ENCODE results near the gene ALG8. TPM values are rescaled to one million over a fixed set of nuclear protein-coding genes. Genes with fewer than 3 reads are reported as not detected.

ALG8 gene
- polyA plus RNA-seq, 1 donor (not counting 4 experiments of a cell fraction or from before 2014, with no cell fraction given), result 71.8 TPM

DNA sequence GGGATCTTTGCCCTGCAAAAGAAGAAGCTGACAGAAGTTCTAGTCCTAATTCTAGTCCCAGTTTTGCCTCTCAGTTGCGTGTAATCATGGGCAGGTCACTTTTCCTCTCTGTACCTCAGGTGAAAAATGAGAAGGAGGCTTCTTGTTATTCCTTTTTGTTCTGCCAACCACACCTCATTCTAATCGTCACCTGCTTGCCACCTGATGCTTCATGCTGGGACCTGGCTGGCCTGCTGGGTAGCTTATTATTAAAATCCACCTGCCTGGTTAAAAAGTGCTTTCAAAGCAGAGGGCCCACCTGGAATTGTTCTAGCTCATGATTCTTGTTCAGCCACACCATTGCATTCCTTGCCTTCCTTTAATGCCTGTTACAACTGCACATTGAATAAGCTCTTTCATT is 8.4 kb upstream of the ALG8 start:
- no peak overlapping the region for H3K4me2 ChIP-seq (ENCODE audit: control insufficient read depth, extremely low read depth, insufficient read depth, low read depth, low read length)
- no peak overlapping the region for H3K4me3 ChIP-seq (ENCODE audit: control insufficient read depth in 2 of 3, extremely low read depth in 1 of 3, insufficient read depth in 2 of 3, low read depth in 1 of 3, low read length in 3 of 3)
- H3K79me2 ChIP-seq (ENCODE audit: control insufficient read depth, insufficient read depth, low read length), result no peaks in the 10 kb centered on the region
- TF ChIP-seq, protein P1, sequence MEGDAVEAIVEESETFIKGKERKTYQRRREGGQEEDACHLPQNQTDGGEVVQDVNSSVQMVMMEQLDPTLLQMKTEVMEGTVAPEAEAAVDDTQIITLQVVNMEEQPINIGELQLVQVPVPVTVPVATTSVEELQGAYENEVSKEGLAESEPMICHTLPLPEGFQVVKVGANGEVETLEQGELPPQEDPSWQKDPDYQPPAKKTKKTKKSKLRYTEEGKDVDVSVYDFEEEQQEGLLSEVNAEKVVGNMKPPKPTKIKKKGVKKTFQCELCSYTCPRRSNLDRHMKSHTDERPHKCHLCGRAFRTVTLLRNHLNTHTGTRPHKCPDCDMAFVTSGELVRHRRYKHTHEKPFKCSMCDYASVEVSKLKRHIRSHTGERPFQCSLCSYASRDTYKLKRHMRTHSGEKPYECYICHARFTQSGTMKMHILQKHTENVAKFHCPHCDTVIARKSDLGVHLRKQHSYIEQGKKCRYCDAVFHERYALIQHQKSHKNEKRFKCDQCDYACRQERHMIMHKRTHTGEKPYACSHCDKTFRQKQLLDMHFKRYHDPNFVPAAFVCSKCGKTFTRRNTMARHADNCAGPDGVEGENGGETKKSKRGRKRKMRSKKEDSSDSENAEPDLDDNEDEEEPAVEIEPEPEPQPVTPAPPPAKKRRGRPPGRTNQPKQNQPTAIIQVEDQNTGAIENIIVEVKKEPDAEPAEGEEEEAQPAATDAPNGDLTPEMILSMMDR (optimal IDR thresholded peaks at IDR 0.05 in 1 of 3, IDR thresholded peaks at IDR 0.05 in 1 of 3, conservative IDR thresholded peaks at IDR 0.05 in 1 of 3; ENCODE audit: extremely low read depth in 1 of 3, insufficient read depth in 2 of 3, low read length in 3 of 3), result no peak
- no peak for TF ChIP-seq EZH2 (IDR thresholded peaks at IDR 0.05; ENCODE audit: low read length)
- no peak overlapping the region for H3K27ac ChIP-seq (ENCODE audit: control insufficient read depth, insufficient read depth, low read length)
- FAIRE-seq (no peak), DNase-seq (ENCODE audit: low read depth, low spot score) (no peak)
- H3K9me3 ChIP-seq (ENCODE audit: control insufficient read depth, low read depth, low read length), result no peaks in the 10 kb centered on the region
- no peaks in the 10 kb centered on the region for H3K36me3 ChIP-seq (ENCODE audit: control insufficient read depth in 2 of 2, extremely low read depth in 1 of 2, insufficient read depth in 2 of 2, low read length in 2 of 2)
- no peaks in the 10 kb centered on the region for H3K27me3 ChIP-seq (ENCODE audit: control insufficient read depth, extremely low read depth, insufficient read depth, low read length)
- dilution Hi-C loops (cut with MboI; ENCODE audit: extremely low pct_ligation_motif_present, low sequenced_read_pairs), result no loop called here
- H3K9me1 ChIP-seq (ENCODE audit: control insufficient read depth, extremely low read depth, insufficient read depth, low read length), result no peaks in the 10 kb centered on the region
- no peaks in the 10 kb centered on the region for H4K20me1 ChIP-seq (ENCODE audit: control insufficient read depth, extremely low read depth, insufficient read depth, low read length)
- no peaks in the 10 kb centered on the region for H3K4me1 ChIP-seq (ENCODE audit: control insufficient read depth, extremely low read depth, insufficient read depth, low read length)
- H2AFZ ChIP-seq (ENCODE audit: control insufficient read depth, low read length), result no peak overlapping the region
- H3K9ac ChIP-seq (ENCODE audit: control insufficient read depth, extremely low read depth, insufficient read depth, low read length), result no peak overlapping the region

DNA sequence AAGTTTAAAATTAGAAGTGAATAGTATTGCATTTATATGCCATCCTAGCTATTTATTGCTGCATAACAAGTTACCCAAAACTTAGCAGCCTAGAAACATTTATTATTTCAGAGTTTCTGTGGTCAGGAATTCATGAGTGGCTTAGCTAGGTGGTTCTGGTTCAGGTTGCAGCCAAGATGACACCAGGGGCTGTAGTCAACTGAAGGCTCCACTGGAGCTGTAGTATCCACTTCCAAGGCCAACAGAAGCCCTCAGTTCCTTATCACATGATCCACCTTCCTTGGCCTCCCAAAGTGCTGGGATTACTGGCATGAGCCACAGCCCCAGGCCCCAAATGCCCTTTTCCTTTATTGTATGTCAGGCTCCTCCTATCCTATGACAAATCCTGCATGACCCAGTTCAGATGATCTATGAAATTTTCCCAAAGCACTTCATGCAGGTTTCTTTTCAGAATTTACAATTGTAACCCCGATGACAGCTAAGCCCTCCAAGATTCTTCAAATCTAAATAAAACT is 6.1 kb upstream of the ALG8 start:
- Histone ChIP-seq H3K9me3 (ENCODE audit: control insufficient read depth, low read depth, low read length) (no peaks in the 10 kb centered on the region), H3K36me3 (ENCODE audit: control insufficient read depth in 2 of 2, extremely low read depth in 1 of 2, insufficient read depth in 2 of 2, low read length in 2 of 2) (no peaks in the 10 kb centered on the region), H3K4me1 (ENCODE audit: control insufficient read depth, extremely low read depth, insufficient read depth, low read length) (peaks cover 5% of the 10 kb centered on the region), H4K20me1 (ENCODE audit: control insufficient read depth, extremely low read depth, insufficient read depth, low read length) (no peaks in the 10 kb centered on the region), H3K79me2 (ENCODE audit: control insufficient read depth, insufficient read depth, low read length) (peaks cover 5% of the 10 kb centered on the region), H2AFZ (ENCODE audit: control insufficient read depth, low read length) (no peak overlapping the region), H3K4me3 (ENCODE audit: control insufficient read depth in 2 of 3, extremely low read depth in 1 of 3, insufficient read depth in 2 of 3, low read depth in 1 of 3, low read length in 3 of 3) (no peak overlapping the region), H3K9ac (ENCODE audit: control insufficient read depth, extremely low read depth, insufficient read depth, low read length) (no peak overlapping the region), H3K9me1 (ENCODE audit: control insufficient read depth, extremely low read depth, insufficient read depth, low read length) (no peaks in the 10 kb centered on the region), H3K27me3 (ENCODE audit: control insufficient read depth, extremely low read depth, insufficient read depth, low read length) (no peaks in the 10 kb centered on the region), H3K27ac (ENCODE audit: control insufficient read depth, insufficient read depth, low read length) (no peak overlapping the region), H3K4me2 (ENCODE audit: control insufficient read depth, extremely low read depth, insufficient read depth, low read depth, low read length) (no peak overlapping the region)
- DNase-seq (ENCODE audit: low read depth, low spot score) (no peak), FAIRE-seq (no peak)
- TF ChIP-seq, protein P1 (optimal IDR thresholded peaks at IDR 0.05 in 1 of 3, IDR thresholded peaks at IDR 0.05 in 1 of 3, conservative IDR thresholded peaks at IDR 0.05 in 1 of 3; ENCODE audit: extremely low read depth in 1 of 3, insufficient read depth in 2 of 3, low read length in 3 of 3), result no peak
- TF ChIP-seq EZH2 (IDR thresholded peaks at IDR 0.05; ENCODE audit: low read length), result no peak
- dilution Hi-C loops (cut with MboI; ENCODE audit: extremely low pct_ligation_motif_present, low sequenced_read_pairs), result no loop called here

All from keratinocyte (primary cell).